NCI-H2227 (cell line): ENCODE measurements around the gene S100A13.
"Not testable (repeated sequence)": the region's sequence is repeated elsewhere in the genome, so short reads cannot be mapped to it uniquely, and the experiment has no call there.

ENCODE experiments used
- DNase-seq: peaks from one replicate; lab custom pipeline; 2025; ENCODE audit not compliant: unreplicated experiment; lab: John Stamatoyannopoulos, UW

S100A13 gene

DNA sequence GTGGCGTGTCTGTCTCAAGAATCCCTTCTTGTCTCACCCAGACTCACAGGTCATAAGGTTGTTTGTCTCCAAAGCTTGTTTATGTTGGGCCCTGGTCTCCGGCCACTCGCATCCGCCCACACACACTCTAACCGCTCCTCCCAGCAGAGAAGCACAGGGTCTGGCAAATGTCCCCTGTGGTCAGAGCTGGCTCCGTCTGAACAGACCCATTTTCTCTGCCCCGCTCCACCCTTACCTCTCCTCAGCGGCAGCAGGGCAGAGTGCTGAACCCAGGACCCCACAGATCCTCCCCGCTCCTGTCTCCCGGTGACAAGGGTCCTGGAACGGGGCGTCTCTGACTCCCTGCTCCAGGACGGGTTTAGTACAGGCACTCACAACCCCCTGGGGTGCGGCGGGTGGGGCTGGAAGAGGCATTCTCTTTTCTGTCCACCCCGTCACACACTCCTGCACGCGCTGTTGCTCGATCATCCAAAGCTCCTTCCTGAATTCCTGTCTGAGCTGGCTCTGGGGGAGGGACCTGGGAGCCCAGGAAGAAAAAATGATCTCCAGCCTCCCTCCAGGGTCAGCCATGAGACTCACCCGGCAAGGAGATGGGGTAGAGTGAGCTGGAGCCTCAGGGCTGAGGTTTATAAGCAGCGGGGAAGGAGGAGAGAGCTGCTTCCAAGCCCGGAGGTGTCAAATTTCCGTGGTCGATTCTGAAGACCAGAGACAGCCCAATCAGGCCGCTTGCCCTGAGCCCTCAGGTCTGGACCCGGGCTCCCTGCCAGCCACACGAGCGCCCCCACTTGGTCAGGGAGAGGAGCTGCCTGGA lies at the start of gene S100A13:
Gene S100A13 (minus strand): TSS at position 602 of the 811 bp plus-strand sequence. CDS start 1,033 bp downstream, outside the sequence.
- no peak for DNase-seq

DNA sequence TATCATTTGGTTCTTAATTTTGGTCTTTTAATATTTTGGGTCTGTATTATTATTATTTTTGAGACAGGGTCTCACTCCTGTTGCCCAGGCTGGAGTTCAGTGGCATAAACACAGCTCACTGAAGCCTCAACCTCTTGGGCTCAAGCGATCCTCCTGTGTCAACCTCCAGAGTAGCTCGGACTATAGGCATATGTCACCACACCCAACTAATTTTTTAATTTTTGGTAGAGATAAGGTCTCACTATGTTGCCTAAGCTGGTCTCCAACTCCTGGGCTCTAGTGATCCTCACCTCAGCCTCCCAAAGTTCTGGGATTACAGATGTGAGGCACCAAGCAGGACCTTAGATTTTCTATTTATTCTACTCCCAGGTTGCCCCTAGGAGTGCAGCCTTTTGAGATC lies 46.2 kb upstream of the S100A13 start:
- DNase-seq = no peak

DNA sequence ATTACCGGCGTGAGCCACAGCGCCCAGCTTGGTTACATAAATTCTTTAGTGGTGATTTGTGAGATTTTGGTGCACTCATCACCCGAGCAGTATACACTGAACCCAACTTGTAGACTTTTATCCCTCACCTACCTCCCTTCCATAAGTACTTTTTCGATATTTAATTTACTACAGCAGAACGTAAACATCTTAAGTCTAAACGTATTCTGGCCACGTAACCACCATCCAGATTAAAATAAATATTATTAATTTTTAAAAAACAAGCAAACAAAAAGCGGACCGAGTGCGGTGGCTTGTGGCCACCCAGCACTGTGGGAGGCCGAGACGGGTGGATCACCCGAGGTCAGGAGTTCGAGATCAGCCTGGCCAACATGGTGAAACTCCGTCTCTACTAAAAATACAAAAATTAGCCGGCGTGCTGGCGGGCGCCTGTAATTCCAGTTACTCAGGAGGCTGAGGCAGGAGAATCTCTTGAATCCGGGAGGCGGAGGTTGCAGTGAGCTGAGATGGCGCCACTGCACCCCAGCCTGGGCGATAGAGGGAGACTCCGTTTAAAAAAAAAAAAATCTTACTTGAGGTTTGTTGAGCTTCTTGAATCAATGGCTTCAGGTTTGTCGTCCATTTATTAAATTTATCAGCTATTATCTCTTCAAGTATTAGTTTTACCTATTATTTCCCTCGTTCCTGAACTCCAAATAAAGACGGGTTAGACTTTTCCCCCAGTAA lies 44.5 kb upstream of the S100A13 start:
- peak; percentile 52 for DNase-seq

DNA sequence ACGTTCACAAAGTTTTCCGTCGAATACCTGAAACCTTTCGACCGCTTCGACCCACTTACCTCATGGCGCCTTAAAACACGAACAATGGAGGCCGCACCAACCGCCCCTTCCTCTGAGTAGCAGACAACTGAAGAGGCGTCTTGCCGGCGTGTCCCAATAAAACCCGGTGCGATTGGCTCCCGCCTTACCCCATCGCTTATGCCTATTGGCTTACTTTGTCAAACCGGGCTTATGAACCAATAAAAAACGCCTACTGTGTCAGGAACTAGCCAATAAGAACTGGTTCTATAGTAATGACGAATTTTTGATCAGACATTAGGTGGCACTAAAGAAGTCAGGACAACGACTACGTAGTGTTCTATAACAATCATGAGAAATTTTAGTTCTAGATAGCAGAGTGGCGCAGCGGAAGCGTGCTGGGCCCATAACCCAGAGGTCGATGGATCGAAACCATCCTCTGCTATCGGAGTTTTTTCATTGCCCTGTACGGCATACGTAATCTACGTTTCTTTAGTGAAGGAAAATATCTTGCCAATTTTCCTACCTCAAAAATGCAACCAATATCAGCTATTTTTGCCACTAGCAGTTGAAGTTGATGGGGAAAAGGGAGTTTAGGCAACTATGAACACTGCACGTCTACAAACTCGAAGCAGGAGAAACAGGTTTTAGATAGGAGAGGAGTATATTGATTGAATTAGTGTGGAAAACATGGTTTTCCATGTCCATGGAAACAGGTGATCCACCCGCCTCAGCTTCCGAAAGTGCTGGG lies 43.7 kb upstream of the S100A13 start, which contains the start of gene ILF2:
Gene ILF2 (minus strand): TSS at position 135 of the 769 bp plus-strand sequence. CDS start 71 bp downstream, at position 64.
- DNase-seq = peak; percentile 99

DNA sequence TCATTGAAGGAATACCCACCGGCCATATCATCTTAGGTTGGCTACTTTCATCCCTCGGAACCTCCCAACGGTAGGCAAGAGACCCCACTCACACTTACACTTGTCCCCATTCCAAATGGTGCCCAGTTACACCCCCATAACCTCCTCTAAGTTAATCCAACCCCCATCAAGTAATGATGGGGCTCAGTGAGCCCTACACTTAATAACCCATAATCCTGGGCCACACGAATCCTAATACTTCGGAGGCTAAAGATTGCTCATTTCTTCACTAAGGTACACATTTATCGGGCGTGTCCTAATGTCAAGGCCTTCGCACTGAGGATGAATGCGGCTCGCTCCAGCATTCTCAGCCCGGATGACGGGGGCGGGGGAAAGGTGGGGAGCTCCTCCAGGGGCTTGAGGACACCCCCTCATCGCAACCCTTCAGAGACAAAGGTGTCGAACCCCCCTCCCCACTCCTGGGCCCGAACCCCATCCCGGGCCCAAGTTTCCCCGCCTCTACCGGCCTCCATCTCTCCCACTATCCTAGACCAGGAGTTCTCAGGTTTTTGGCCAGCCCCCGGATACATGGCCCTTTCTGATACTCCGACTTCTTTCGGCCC lies 43.1 kb upstream of the S100A13 start:
- DNase-seq = peak; percentile 51

DNA sequence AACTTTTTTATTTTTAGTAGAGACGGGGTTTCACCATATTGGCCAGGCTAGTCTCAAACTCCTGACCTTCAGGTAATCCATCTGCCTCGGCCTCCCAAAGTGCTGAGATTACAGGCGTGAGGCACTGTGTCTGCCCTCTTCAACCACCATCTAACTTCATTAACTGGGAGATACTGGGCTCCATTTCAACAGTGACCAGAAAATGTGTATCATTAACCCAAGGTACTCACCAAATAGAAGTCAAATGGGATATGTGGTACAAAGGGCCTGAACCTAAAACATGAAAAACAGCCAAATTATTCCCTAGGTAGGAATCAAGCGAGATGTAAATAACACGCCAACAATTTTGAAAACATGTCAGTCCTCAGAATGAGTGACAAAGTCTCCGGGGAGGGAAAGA lies 42.3 kb upstream of the S100A13 start:
- DNase-seq = no peak

DNA sequence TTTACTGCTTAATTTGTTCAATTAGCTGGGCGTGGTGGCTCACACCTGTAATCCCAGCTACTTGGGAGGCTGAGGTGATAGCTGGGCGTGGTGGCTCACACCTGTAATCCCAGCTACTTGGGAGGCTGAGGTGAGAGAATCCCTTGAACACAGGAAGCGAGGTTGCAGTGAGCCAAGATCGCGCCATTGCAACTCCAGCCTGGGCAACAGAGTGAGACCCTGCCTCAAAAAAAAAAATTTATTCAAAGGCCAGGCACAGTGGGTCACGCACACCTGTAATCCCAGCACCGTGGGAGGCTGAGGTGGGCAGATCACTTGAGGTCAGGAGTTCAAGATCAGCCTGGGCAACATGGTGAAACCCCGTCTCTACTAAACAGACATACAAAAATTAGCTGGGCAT lies 41.4 kb upstream of the S100A13 start:
- DNase-seq = not testable (repeated sequence)

DNA sequence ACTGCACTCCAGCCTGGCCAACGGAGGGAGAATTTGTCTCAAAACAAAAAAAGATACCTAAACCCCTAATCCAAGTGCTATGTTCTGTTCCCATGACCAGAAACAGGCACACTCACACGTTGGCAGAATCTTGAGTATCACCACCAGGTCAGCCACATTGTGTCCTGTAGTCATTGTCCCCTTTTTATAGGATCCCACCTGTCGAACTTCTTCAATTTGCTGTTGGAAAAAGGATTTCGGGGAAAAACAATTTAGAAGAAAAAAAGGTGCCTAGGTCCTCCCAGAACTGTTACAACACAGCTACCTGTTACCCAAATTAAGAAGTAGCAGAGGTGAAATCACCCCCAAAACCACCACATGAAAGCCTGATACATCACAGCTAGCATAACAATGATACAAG lies 40.1 kb upstream of the S100A13 start:
- no peak for DNase-seq

DNA sequence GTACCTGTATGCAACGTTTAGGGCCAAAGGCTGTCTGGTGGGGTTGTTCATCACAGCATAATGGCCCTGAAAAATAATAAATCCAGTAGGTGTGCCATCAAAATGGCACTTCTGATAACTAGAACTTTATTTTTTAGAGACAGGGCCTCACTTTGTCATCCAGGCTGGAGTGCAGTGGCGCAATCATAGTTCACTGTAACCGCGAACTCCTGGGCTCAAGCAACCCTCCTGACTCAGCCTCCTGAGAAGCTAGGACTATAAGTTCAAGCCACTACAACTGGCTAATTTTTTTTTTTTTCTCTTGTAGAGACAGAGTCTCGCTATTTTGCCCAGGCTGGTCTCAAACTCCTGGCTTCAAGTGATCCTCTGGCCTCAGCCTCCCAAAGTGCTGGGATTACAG lies 35.9 kb upstream of the S100A13 start:
- DNase-seq = no peak

DNA sequence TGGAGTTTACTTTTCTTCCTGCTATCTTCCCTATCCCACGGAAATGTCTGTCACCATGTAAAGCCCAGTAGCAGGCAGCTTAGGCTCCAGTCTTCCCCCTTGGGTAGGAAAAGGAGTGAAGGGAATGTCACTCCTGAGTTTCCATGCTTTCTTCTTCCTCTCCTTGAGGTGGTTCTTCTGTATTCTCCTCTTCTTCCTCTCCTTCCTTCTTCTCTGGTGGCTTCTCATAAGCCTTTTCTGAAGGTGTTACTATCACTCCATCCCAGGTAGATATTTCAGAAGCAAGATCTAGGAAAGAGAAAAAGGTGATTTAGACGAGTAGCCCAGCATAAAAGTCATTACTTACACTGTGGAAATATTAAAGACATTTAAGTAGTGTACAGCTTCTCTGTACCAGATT lies 35.0 kb upstream of the S100A13 start:
- no peak for DNase-seq

DNA sequence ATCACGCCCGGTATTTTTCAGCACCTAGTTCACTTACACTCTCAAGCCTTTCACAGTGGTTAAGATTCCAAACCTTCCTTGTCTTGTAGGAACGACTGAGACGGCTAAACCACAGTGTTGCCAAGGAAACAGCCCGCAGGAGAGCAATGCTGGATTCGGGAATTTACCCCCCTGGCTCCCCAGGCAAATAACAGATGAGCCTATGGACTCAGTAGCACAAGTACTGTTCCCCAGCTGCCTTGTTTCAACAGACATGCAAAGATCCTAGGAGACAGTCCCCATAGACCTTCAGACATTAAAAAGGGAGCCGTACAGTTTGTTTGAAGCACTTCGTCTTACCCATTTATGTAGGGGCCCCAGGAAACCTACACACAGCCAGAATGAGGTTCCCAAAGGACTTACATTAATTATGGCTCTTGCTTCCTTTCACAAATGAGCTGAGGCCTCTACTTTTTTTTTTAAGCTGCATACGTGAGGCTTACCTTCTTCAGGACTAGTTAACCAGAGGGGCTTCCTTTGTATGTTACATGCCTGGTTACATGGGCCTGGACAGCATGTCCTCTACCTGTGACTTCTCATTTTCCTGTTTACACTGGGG lies 33.9 kb upstream of the S100A13 start:
- DNase-seq = no peak

DNA sequence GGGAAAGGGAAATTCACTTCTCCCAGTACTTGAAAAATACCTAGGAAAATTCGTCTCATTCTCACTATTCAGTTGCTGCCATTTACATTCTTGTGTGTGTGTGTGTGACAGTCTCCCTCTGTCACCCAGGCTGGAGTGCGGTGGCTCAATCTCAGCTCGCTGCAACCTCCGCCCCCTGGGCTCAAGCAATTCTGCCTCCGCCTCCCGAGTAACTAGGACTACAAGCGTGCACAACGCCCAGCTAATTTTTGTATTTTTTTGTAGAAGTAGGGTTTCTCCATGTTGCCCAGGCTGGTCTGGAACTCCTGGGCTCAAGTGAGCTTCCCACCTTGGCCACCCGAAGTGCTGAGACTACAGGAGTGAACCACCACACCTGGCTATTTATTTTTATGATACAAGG lies 32.4 kb upstream of the S100A13 start:
- peak; percentile 9 for DNase-seq

DNA sequence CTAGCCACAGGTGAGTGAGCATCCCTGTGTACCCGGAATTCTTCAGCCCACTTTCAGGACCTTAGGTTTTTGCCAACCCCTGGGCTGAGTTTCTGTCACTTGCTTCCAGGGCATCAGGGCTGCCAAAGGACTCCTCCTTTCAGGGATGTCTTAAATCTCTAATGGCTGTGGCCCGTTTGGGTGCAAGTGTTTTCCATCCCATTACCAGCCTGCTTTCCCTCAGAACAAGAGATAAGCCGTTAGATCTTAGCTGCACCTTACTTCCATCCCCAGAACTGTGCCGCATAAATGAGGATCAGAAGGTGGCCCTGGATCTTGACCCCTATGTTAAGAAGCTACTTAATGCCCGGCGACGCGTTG lies 31.9 kb upstream of the S100A13 start:
- no peak for DNase-seq

DNA sequence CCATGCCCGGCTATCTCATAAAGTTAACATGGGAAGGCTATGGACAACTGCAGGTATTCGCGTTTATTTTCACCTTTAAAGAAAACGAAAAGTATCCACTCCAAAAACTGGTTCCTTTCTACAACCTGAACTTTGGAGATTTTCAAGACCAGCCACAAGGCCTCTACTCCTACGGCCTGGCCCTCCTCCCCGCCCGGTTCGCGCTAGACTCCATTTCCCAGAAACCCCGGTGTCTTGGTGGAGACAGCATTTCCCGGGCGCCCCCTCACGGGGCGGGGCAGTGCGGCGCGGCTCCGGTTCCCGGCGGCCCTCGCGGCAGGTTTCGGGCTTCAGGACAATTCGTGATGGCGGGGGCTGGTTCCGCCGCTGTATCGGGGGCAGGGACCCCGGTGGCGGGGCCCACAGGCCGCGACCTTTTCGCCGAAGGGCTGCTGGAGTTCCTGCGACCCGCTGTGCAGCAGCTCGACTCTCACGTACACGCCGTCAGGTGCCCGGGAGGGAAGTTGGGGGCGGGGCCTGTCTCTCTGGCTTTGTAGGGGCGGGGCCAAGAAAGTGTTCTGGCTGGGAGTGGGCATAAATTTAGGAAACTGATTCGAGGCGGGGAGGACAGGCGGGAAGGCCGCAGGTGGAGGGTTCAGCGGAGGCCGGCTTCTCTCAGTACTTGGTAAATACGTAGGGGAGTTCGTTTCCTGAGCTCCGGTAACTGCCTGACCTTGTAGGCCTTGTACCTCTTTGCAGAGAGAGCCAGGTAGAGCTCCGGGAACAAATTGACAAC lies 31.3 kb upstream of the S100A13 start, which contains the start of gene SNAPIN:
Gene SNAPIN (plus strand): TSS at position 304 of the 775 bp plus-strand sequence. CDS start 41 bp downstream, at position 345.
- peak; percentile 94 for DNase-seq

DNA sequence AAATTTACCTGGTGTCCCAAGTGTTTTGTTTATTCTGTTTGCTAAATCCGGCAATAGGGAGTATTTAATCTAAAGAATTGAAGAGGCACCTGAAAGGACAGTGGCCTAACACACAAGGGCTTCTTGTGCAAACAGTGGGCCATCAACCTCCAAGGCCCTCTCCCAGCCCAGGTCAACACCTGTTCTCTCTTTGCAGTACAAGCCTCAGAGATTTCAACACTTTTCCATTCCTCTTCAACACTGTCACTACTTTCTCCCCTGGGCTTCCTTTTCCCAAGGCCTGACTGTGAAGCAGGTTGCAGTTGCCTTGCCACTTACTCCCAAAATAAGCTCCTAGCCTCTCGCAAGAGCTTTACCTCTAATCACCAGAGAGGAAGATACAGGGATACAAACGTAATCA lies 28.0 kb upstream of the S100A13 start:
- DNase-seq = no peak

DNA sequence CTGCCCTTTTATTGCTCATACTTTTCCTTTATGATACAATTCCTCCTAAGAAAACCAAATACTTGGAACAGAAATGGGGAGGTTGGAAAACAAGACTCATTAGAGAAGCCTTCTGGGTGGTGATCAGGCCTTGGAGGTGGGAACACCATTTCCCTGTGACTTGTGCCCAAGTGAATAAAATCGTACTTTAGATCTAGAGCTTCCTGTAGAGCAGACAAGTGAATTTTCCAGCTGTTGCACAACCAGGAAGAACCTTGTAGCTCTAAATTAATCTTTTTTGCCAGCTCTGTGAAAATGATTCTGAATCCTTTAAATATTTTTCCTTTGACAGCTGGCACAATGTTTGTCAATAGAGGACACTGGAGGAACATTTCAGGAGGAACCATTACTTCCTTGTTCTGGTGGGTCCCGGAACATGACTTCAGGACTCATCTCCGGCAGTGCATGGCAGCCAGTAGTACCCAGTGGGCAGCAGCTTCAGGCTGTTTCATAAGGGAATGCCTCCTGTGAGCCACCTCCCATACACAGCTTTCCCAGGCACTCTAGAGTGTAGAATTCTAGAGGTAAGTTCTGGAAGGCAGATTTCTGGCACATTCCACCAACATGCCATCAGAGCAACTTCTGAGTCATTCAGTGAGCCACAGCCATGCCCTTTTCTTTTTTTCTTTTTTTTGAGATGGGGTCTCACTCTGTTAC lies 25.6 kb upstream of the S100A13 start:
- DNase-seq = no peak

DNA sequence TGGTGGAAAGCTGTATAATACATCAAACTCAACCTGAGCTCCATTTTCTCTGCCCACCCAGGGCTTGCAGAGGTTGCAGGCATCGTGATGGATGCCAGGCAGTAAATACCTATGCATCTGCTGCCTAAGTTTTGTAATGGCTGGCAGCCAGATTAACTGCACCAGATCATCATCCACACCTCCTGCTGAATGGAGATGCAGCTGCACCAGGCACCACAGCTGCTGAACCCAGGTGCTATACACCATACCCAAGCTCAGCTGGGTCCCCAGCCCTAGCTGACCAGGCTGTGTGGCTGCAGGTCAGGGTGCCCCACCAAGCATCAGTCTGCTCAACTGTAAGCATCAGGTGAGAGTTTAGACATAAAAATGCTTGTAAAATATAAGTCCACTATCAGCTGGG lies 24.5 kb upstream of the S100A13 start:
- DNase-seq = no peak

DNA sequence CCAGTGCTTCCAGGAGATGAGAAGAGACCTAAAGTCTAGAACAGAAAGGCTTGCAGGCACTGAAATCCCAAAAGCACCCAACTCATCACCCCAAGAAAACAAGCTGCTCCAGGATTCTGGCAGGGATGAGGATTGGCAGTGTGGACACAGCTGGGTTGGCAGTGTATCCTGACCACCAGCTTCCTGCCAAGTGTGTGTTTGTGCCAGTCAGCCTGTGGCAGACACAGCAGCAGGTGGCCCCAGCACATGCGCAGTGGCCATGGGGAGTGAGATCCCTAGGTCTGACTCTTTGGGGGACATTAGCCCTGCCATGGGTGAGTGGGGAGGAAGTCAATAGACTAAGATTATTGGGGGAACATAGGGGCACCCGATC lies 22.5 kb upstream of the S100A13 start:
- no peak for DNase-seq

DNA sequence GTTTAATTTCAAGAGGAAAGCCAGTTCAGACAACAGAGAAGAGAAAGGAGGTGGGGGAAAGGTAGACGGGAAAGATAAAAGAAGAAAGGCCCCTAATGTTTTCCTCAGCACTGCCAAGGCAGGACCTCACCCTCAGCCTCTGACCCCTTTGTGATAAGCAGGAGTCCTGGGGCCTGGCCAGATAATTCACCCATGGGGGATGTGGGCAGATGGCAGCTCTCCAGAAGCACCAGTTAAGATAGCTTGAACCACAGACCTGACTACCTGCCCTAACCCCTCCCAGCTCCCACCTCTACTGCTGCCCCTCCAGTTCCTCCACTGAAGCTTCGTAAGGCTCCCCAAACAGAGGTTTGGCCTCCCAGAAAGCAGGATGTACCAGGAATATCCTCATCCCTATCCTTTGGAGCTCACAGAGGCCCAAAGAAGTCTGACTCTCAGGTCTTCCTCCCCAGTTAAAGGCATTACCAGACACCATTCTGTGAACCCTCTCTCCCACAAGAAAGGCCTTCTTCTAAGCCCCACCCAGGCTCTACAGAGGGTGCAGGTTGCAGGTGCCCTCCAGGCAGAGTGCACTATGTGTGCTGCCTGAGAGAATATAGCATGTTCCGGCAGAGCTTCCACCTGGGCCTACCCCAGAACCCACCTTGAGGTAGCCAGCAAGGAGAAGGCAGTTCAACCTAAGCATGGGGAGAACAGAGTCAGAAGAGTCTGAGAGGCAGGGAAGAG lies 22.0 kb upstream of the S100A13 start:
- no peak for DNase-seq
